ENCODE data around the gene SULT6B1.
"Not testable (repeated sequence)": the region's sequence is repeated elsewhere in the genome, so short reads cannot be mapped to it uniquely, and the experiment has no call there.

Gene SULT6B1

DNA sequence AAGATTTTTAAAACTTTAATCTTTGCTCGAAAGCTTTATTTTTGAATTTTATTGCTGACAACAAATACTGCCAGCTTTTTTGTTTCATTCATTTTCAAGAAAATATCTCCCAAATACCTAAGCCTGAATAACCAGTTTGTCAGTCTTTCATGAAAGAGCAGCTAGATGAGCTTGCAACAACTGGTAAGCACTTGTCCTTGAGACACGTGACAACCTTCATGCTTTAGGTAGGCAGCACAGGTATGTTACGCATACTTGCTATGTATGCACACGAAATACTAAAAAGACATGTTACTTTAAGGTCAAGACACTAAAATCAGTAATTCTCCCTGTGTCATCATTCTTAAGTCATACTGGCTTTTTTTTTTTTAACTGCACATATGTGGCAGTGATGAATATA, 30.6 kb upstream of the SULT6B1 start:
- H3K4me1 ChIP-seq = no peaks in the 10 kb centered on the region
- H3K9ac ChIP-seq = no peak overlapping the region
- no peaks in the 10 kb centered on the region for H3K27me3 ChIP-seq
- no peak for TF ChIP-seq Cebpa-rat (IDR thresholded peaks at IDR 0.05)
- peaks cover 93% of the 10 kb centered on the region for H3K36me3 ChIP-seq
- H3K4me3 ChIP-seq = no peak overlapping the region
- H4K20me1 ChIP-seq = peaks cover 57% of the 10 kb centered on the region
- H3K9me3 ChIP-seq = no peaks in the 10 kb centered on the region
- no peak overlapping the region for H3K4me2 ChIP-seq
- no peak overlapping the region for H3K27ac ChIP-seq

DNA sequence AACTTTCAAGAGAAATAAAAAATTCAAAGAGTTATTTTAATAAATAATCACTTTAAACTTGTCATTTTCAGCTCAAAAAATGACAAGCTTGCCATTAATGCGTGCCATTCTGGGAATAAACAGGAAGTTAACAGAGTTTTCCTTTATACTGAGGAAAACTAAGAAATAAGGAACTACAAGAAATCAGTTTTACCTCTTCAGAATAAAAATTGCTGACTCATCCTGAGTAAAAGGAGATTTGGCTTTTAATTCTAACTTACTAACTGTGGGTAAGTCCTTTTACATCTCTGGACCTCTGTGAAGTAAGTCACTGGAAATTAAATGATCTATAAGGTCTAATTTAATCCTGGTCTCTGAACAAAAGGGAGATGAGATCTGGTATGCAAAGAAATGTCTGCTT, 26.8 kb upstream of the SULT6B1 start:
- Histone ChIP-seq H3K27me3 (no peaks in the 10 kb centered on the region), H3K27ac (no peak overlapping the region), H3K4me3 (no peak overlapping the region), H3K4me2 (no peak overlapping the region), H3K9me3 (no peaks in the 10 kb centered on the region), H3K9ac (no peak overlapping the region), H3K4me1 (no peaks in the 10 kb centered on the region), H3K36me3 (peaks cover 91% of the 10 kb centered on the region), H4K20me1 (peaks cover 41% of the 10 kb centered on the region)
- no peak for TF ChIP-seq Cebpa-rat (IDR thresholded peaks at IDR 0.05)

DNA sequence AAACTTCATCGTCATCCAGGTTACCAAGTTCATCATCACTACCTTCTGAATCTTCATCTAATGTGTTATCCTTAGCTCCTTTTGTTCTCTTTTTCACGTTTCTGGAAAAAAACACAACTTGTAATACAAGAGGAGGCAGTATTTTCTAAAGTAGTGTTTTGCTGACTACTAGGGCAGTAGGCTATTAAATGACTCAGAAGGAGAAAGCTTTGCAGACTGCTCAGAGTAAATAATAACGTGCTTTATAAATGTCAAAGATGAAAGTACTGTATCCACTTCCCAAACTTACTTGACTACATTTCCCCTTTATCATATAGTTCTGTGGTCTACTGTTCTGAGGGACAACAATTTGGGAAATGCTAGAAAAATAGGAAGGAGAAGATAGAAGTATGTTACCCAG, 23.5 kb upstream of the SULT6B1 start:
- Histone ChIP-seq H4K20me1 (peaks cover 24% of the 10 kb centered on the region), H3K9ac (no peak overlapping the region), H3K4me3 (no peak overlapping the region), H3K9me3 (peaks cover 32% of the 10 kb centered on the region), H3K27me3 (no peaks in the 10 kb centered on the region), H3K4me1 (no peaks in the 10 kb centered on the region), H3K27ac (no peak overlapping the region), H3K36me3 (peaks cover 94% of the 10 kb centered on the region), H3K4me2 (no peak overlapping the region)
- TF ChIP-seq Cebpa-rat (IDR thresholded peaks at IDR 0.05) = no peak

DNA sequence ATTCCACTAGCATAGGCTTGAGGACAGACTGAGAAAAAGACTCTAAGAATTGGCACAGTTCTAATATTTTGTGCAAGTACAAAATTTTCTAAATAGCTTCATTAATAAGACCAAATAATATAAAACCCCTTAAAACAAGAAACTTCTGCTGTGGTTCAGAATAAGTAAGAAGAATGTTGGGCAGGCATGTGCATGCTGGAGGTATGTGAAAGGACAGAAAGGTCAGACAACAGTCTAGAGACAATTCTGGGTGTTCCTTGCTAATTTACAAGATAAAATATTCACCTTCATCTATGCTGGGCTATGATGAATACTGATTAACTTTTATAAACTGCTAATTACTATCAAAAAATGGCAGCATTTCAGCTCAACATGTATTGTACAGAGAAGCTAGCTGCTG, 22.7 kb upstream of the SULT6B1 start:
- no peaks in the 10 kb centered on the region for H3K27me3 ChIP-seq
- H3K4me3 ChIP-seq = no peak overlapping the region
- H3K9ac ChIP-seq = no peak overlapping the region
- TF ChIP-seq Cebpa-rat (IDR thresholded peaks at IDR 0.05) = no peak
- H3K36me3 ChIP-seq = peaks cover 94% of the 10 kb centered on the region
- peaks cover 39% of the 10 kb centered on the region for H3K9me3 ChIP-seq
- H3K4me2 ChIP-seq = no peak overlapping the region
- peaks cover 23% of the 10 kb centered on the region; the same call in 1 of the 2 replicates for H4K20me1 ChIP-seq
- H3K27ac ChIP-seq = no peak overlapping the region
- H3K4me1 ChIP-seq = no peaks in the 10 kb centered on the region

GRCh38 chr2:37206760-37207159, 18.3 kb upstream of the SULT6B1 start:
- H3K4me1 ChIP-seq, H3K9ac ChIP-seq, H3K27ac ChIP-seq, H3K4me2 ChIP-seq, H4K20me1 ChIP-seq, H3K27me3 ChIP-seq: not testable (repeated sequence)
- 0 out of 2 replicates have a peak overlapping the region, but pooled peaks have one; percentile 18 for H3K4me3 ChIP-seq
- H3K9me3 ChIP-seq = peaks cover 81% of the 10 kb centered on the region
- peaks cover 100% of the 10 kb centered on the region for H3K36me3 ChIP-seq

DNA sequence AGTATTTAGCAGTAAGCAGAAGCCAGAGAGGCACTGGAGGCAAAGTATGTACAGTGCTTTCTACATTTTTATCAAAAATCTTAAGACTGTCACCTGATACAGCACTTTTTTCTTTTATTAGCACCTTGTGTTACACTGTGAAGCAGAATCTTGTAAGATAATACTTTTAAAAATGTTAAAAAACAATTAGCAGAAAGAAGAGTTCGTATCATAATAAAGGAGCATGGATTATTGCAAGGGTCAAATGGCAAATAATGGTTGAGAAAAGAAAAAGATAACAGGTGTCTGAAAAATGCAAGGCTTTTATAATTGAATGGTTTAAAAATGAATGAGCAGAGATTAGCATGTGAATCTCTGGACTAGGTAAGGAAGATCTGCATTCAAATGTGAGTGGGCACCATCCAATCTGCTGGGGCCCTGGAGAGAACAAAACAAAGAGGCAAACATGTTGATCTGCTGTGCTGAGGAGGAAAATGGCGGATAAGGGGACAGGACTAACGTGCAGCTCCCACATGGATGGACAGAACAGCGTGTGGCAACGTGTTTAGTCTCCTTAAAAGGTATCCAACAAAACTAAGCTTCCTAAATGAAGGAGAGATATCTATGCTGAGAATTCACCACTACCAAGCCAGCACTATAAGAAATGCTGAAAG, 17.3 kb upstream of the SULT6B1 start:
- no peaks in the 10 kb centered on the region; the same call in 1 of the 2 replicates for H3K27me3 ChIP-seq
- no peak overlapping the region for H3K9ac ChIP-seq
- H3K4me1 ChIP-seq = no peaks in the 10 kb centered on the region
- TF ChIP-seq Cebpa-rat (IDR thresholded peaks at IDR 0.05) = no peak
- H3K4me3 ChIP-seq = 0 out of 2 replicates have a peak overlapping the region, but pooled peaks have one; percentile 18
- H3K27ac ChIP-seq = no peak overlapping the region
- no peak overlapping the region for H3K4me2 ChIP-seq
- H4K20me1 ChIP-seq = peaks cover 2% of the 10 kb centered on the region; the same call in 1 of the 2 replicates
- peaks cover 82% of the 10 kb centered on the region for H3K9me3 ChIP-seq
- peaks cover 100% of the 10 kb centered on the region for H3K36me3 ChIP-seq

DNA sequence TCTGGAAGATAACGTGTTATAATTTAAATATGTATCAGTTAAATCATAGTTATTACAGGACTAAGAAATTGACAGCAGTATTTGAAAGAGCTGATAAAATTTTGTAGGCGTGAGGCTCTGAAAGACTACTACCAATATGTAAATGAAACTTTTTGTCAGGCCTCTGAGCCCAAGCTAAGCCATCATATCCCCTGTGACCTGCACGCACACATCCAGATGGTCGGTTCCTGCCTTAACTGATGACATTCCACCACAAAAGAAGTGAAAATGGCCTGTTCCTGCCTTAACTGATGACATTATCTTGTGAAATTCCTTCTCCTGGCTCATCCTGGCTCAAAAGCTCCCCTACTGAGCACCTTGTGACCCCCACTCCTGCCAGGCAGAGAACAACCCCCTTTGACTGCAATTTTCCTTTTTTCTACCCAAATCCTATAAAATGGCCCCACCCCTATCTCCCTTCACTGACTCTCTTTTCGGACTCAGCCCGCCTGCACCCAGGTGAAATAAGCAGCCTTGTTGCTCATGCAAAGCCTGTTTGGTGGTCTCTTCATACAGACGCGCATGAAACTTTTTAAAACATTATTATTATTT, 16.7 kb upstream of the SULT6B1 start:
- not testable (repeated sequence) for H3K9ac ChIP-seq, H3K4me1 ChIP-seq, H4K20me1 ChIP-seq, H3K27ac ChIP-seq, H3K27me3 ChIP-seq, H3K4me3 ChIP-seq, H3K4me2 ChIP-seq
- peaks cover 88% of the 10 kb centered on the region for H3K9me3 ChIP-seq
- peaks cover 100% of the 10 kb centered on the region for H3K36me3 ChIP-seq

DNA sequence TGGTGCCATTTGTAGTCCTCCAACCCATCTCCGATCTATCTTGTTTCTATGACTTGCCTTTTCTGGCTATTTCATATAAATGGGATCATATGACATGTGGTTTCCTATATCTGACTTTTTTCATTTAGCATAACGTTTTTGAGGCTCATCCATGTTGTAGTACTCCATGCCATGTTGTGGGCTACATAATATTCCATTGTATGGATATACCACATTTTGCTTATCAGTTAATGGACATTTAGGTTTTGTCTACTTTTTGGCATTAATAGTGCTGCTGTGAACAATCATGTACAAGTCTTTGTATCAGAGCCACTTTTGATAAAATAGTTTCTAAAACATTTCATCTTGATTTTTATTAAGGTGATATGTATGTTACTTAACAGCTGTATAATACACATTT, 15.2 kb upstream of the SULT6B1 start:
- H3K4me2 ChIP-seq = no peak overlapping the region
- H4K20me1 ChIP-seq = peaks cover 8% of the 10 kb centered on the region
- peaks cover 74% of the 10 kb centered on the region for H3K9me3 ChIP-seq
- no peak overlapping the region for H3K9ac ChIP-seq
- H3K27me3 ChIP-seq = no peaks in the 10 kb centered on the region; the same call in 1 of the 2 replicates
- peaks cover 15% of the 10 kb centered on the region for H3K4me1 ChIP-seq
- peaks cover 96% of the 10 kb centered on the region for H3K36me3 ChIP-seq
- no peak overlapping the region for H3K27ac ChIP-seq
- H3K4me3 ChIP-seq = no peak overlapping the region
- TF ChIP-seq Cebpa-rat (IDR thresholded peaks at IDR 0.05) = no peak

DNA sequence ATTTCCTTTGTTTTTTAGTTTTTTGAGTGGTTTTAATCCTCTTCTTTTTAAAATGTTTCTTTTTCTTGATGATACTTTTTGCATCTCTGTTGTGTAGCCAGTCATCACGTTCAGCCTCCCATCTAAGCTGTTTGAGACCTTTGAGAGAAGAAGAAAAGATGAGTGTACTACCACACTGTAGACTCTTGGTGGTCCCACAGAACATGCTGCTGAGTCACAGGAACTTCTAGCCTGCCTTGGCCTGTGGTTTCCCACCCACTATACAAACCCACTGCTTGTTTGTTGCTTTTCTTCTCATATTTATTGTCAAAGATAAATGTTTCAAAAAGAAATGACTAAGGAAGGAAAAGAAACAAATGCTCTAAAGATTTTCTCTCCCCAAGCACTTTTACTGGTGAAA, 13.3 kb upstream of the SULT6B1 start:
- H4K20me1 ChIP-seq = peaks cover 8% of the 10 kb centered on the region
- no peak overlapping the region for H3K27ac ChIP-seq
- H3K36me3 ChIP-seq = peaks cover 76% of the 10 kb centered on the region
- TF ChIP-seq Cebpa-rat (IDR thresholded peaks at IDR 0.05) = no peak
- no peak overlapping the region for H3K4me2 ChIP-seq
- no peaks in the 10 kb centered on the region; the same call in 1 of the 2 replicates for H3K27me3 ChIP-seq
- H3K9me3 ChIP-seq = peaks cover 54% of the 10 kb centered on the region
- no peak overlapping the region for H3K4me3 ChIP-seq
- peaks cover 32% of the 10 kb centered on the region for H3K4me1 ChIP-seq
- H3K9ac ChIP-seq = no peak overlapping the region

DNA sequence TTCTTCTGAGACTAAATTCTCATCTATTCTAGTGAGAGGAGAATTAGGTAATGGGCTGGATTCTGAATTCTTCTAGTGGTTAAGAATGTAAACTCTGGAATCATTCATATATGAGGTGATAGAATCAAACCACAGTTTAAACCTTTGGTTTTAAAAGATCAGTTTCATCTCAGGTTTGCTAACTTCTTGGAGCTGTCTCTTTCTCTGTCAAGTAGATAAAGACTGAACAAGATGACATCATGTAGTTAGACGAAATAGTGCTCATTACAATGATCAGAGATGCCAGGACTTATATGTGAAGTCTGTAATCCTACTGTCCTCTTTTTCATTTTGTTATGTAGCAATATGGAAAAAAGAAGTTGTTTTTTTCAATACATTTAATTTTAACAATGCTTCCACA, 12.7 kb upstream of the SULT6B1 start:
- Histone ChIP-seq H3K4me1 (peaks cover 32% of the 10 kb centered on the region), H3K4me2 (no peak overlapping the region), H3K4me3 (no peak overlapping the region), H3K36me3 (peaks cover 71% of the 10 kb centered on the region), H3K9me3 (peaks cover 49% of the 10 kb centered on the region), H3K27me3 (no peaks in the 10 kb centered on the region; the same call in 1 of the 2 replicates), H4K20me1 (peaks cover 8% of the 10 kb centered on the region), H3K9ac (no peak overlapping the region), H3K27ac (no peak overlapping the region)
- no peak for TF ChIP-seq Cebpa-rat (IDR thresholded peaks at IDR 0.05)
